ENCODE results near the gene TSPOAP1. TPM values are rescaled to one million over a fixed set of nuclear protein-coding genes. Genes with fewer than 3 reads are reported as not detected.

The TSPOAP1 gene
- total RNA-seq, 4 donors from 2014 or later: 19.5 to 35.4 (median 22.1) TPM

- TF ChIP-seq POLR2A (IDR thresholded peaks at IDR 0.05) (no peak), CTCF (IDR thresholded peaks at IDR 0.05) (no peak)
- Histone ChIP-seq H3K4me3 (replicated peaks in 1 of 3) (no peak overlapping the region), H3K27me3 (peaks cover 2% of the 10 kb centered on the region), H3K27ac (no peak overlapping the region), H3K4me1 (peaks cover 0 to 4% of the 10 kb centered on the region in 2 donors), H3K9me3 (no peaks in the 10 kb centered on the region), H3K36me3 (no peaks in the 10 kb centered on the region)
- 87 to 92% methylated on average over 33 to 35 of the region's 36 CpGs for WGBS, 2 donors
- peak in 1 of 2 donors; percentile 14 for DNase-seq
- intact Hi-C loops (cut with DNase I): no loop called here
These were observed 50.6 kb downstream of the TSPOAP1 start for GRCh38 chr17:58277802-58278595.

- Histone ChIP-seq H3K4me1 (peaks cover 0 to 4% of the 10 kb centered on the region in 2 donors), H3K4me3 (replicated peaks in 1 of 3) (no peak overlapping the region), H3K27me3 (peaks cover 2% of the 10 kb centered on the region), H3K36me3 (no peaks in the 10 kb centered on the region), H3K9me3 (no peaks in the 10 kb centered on the region), H3K27ac (no peak overlapping the region)
- DNase-seq: no peak
- TF ChIP-seq CTCF (IDR thresholded peaks at IDR 0.05) (peak in 1 of 6 experiments; percentile 18), POLR2A (IDR thresholded peaks at IDR 0.05) (no peak)
- intact Hi-C loops (cut with DNase I): no loop called here
- 71 to 73% methylated on average over 5 of the region's 5 CpGs for WGBS, 2 donors
These were observed 51.3 kb downstream of the TSPOAP1 start for GRCh38 chr17:58277107-58277801.

- H3K4me3 ChIP-seq (replicated peaks in 1 of 3): no peak overlapping the region
- H3K27me3 ChIP-seq: peaks cover 2% of the 10 kb centered on the region
- no peaks in the 10 kb centered on the region for H3K9me3 ChIP-seq
- TF ChIP-seq CTCF (IDR thresholded peaks at IDR 0.05) (no peak), POLR2A (IDR thresholded peaks at IDR 0.05) (no peak)
- no peak overlapping the region for H3K27ac ChIP-seq
- H3K4me1 ChIP-seq: peaks cover 0 to 4% of the 10 kb centered on the region in 2 donors
- 45 to 50% methylated on average over 1 to 2 of the region's 2 CpGs for WGBS, 2 donors
- H3K36me3 ChIP-seq: no peaks in the 10 kb centered on the region
- intact Hi-C loops (cut with DNase I): no loop called here
- DNase-seq: no peak
These were observed 52.2 kb downstream of the TSPOAP1 start for GRCh38 chr17:58276423-58276822.

- H3K27me3 ChIP-seq: no peaks in the 10 kb centered on the region
- DNase-seq: no peak
- intact Hi-C loops (cut with DNase I): no loop called here
These were observed 53.2 kb downstream of the TSPOAP1 start for GRCh38 chr17:58275417-58275816.

More at GRCh38 chr17:58275417-58275816, 53.2 kb downstream of the TSPOAP1 start:
- 87 to 94% methylated on average over 10 of the region's 10 CpGs for WGBS, 2 donors
- Histone ChIP-seq H3K9me3 (no peaks in the 10 kb centered on the region), H3K4me3 (replicated peaks in 1 of 3) (no peak overlapping the region), H3K36me3 (no peaks in the 10 kb centered on the region), H3K4me1 (peaks cover 0 to 4% of the 10 kb centered on the region in 2 donors), H3K27ac (no peak overlapping the region)
- TF ChIP-seq CTCF (IDR thresholded peaks at IDR 0.05) (no peak), POLR2A (IDR thresholded peaks at IDR 0.05) (no peak)
